ENCODE data around the gene EQTN.
A peak's percentile ranks its signal among the peaks of the same experiment; 100 is the strongest.
"Not testable (repeated sequence)": the region's sequence is repeated elsewhere in the genome, so short reads cannot be mapped to it uniquely, and the experiment has no call there.

EQTN gene

GRCh38 chr9:27292659-27293405 is 4.1 kb downstream of the EQTN start:
- no peak for DNase-seq

GRCh38 chr9:27291292-27291691 is 5.7 kb downstream of the EQTN start:
- no peak for DNase-seq

- DNase-seq: no peak
These were observed 14.7 kb downstream of the EQTN start for GRCh38 chr9:27282269-27282668.

GRCh38 chr9:27280860-27281259 is 16.1 kb downstream of the EQTN start:
- no peak for DNase-seq

GRCh38 chr9:27280249-27280648 is 16.7 kb downstream of the EQTN start:
- DNase-seq: no peak

- no peak for DNase-seq
These were observed 17.3 kb downstream of the EQTN start for GRCh38 chr9:27279611-27280010.

- no peak for DNase-seq
These were observed 18.6 kb downstream of the EQTN start for GRCh38 chr9:27278374-27278773.

GRCh38 chr9:27276193-27277030 is 20.5 kb downstream of the EQTN start:
- DNase-seq: peak in 3 of 14 donors; percentile 11 to 28 (median 19)

GRCh38 chr9:27273186-27273585 is 23.8 kb downstream of the EQTN start:
- DNase-seq: no peak

- no peak for DNase-seq
These were observed 24.8 kb downstream of the EQTN start for GRCh38 chr9:27272103-27272502.

- DNase-seq: no peak
These were observed 35.3 kb downstream of the EQTN start for GRCh38 chr9:27261517-27262211.

- no peak for DNase-seq
These were observed 36.0 kb downstream of the EQTN start for GRCh38 chr9:27260789-27261516.

GRCh38 chr9:27258662-27259061 is 38.3 kb downstream of the EQTN start:
- DNase-seq: no peak

- DNase-seq: no peak
These were observed 48.2 kb downstream of the EQTN start for GRCh38 chr9:27248702-27249101.

GRCh38 chr9:27247756-27248155 is 49.2 kb downstream of the EQTN start:
- DNase-seq: peak in 1 of 14 donors; percentile 3

GRCh38 chr9:27239648-27240047 is 57.3 kb downstream of the EQTN start:
- DNase-seq: not testable (repeated sequence)

All from C1 segment of cervical spinal cord (tissue), 14 donors.